Measurements from ENCODE around the gene ZNF48. TPM values are rescaled to one million over a fixed set of nuclear protein-coding genes. Genes with fewer than 3 reads are reported as not detected.

ZNF48 gene
- total RNA-seq, 1 experiment from 2014 or later: 12.4 TPM

DNA sequence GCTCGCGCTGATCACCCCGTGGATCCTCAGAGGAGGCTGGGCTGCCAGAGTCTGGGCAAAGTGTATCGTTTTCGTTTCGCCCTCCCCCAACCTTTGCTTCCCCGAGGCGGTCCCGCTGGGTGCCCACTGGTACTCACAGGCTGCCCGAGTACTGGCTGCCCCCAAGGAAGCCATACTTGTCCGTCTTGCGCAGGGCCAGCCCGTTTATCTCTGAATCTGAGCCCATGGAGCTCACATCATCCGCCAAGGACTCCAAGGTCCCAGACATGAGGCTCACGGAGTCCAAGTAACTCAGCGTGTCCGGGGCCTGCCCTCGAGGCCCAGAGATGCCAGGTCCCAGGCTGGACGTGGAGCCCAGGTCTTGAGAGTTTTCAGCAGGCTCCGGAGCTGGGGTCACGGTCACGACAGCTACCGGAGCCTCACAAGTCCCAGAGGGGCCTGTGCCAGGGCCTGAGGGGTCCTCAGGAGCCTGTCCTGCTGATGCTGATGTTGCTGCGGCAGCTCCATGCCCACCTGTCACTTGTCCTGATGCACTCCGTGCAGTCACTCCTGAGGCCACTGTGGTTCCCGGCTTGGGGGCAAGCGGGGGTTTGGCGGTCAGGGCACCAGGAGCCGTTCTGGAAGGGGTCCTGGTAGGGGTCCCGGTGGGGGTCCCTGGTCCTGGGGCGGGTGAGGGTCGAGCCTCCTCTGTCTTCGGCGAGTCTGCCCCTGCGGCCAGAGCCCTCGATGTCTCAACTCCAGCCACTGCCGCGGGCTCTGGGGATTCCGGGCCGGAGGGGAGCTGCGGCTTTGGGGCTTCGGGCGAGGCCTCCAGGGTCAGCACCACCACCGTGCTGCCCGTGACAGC is 25.9 kb upstream of the ZNF48 start:
- no TSS peak for BruUV-seq (replicated peaks)
- peak overlapping the region; percentile 72 for H3K27ac Mint-ChIP-seq (ENCODE audit: low read depth, unreplicated experiment)
- H3K4me1 Mint-ChIP-seq (ENCODE audit: insufficient read depth, unreplicated experiment): peaks cover 44% of the 10 kb centered on the region
- no peak for DNase-seq (ENCODE audit: unreplicated experiment)
- TF ChIP-seq CTCF (IDR thresholded peaks at IDR 0.05; ENCODE audit: unreplicated experiment): no peak
- ChIA-PET POLR2A (interaction anchor here (0.7 to 9.6 kb wide), 11 partner anchors 8 to 1545 kb away, joined by 3 to 132 read pairs (median 3); partner anchors contain the start of genes CD2BP2, FBRS, PRR14 and ZNF771), CTCF (interaction anchor here (0.6 to 1.3 kb wide), 5 partner anchors 14 to 276 kb away, joined by 3 to 7 read pairs (median 4); partner anchors contain the start of genes CD2BP2 and ZNF48)
- H3K27me3 Mint-ChIP-seq (ENCODE audit: insufficient read depth, unreplicated experiment): no peaks in the 10 kb centered on the region
- H3K4me3 Mint-ChIP-seq (ENCODE audit: unreplicated experiment): peak overlapping the region; percentile 78
- peaks cover 14% of the 10 kb centered on the region for H3K36me3 Mint-ChIP-seq (ENCODE audit: insufficient read depth, unreplicated experiment)
- intact Hi-C loops (cut with micrococcal nuclease): loop anchor here (2.0 kb wide), 1 partner anchor 39 kb away; no protein-coding TSS in a partner anchor
- H3K9me3 Mint-ChIP-seq (ENCODE audit: unreplicated experiment): no peaks in the 10 kb centered on the region

DNA sequence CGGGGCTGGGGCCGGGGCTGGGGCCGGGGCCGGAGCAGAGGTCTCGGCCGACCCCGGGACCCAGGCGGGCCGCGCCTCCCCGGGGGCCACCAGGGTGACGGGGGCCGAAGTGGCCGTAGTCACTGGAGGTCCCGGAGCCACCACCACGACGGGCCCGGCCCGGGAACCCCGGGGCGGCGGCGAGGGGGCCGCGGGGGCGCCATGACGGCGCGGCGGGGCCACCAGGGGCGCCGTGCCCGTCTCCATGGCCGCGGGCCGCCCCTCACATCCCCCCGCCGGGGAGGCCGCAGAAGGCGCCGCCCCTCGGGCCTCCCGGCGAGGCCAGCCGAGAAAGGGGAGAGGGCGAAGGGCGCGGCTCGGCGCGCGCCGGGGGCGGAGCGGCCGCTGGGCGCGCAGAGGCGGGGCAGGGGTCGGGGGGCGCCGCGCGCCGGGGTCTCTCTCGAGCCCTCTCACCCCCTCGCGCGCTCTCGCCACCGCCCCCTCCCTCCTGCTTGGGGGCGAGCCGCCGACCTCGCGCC is 25.2 kb upstream of the ZNF48 start:
- peaks cover 44% of the 10 kb centered on the region for H3K4me1 Mint-ChIP-seq (ENCODE audit: insufficient read depth, unreplicated experiment)
- no peaks in the 10 kb centered on the region for H3K27me3 Mint-ChIP-seq (ENCODE audit: insufficient read depth, unreplicated experiment)
- CTCF ChIA-PET: interaction anchor here (0.7 to 1.2 kb wide), 2 partner anchors 16 to 185 kb away, joined by 3 to 4 read pairs; no protein-coding TSS in a partner anchor
- no peak overlapping the region for H3K27ac Mint-ChIP-seq (ENCODE audit: low read depth, unreplicated experiment)
- POLR2A ChIA-PET: interaction anchor here (0.7 to 9.6 kb wide), 15 partner anchors 8 to 507 kb away, joined by 3 to 132 read pairs (median 5); partner anchors contain the start of genes ALDOA, CD2BP2, CDIPT and FBRS
- no peak for DNase-seq (ENCODE audit: unreplicated experiment)
- intact Hi-C loops (cut with micrococcal nuclease): loop anchor here (2.0 kb wide), 1 partner anchor 39 kb away; no protein-coding TSS in a partner anchor
- H3K9me3 Mint-ChIP-seq (ENCODE audit: unreplicated experiment): no peaks in the 10 kb centered on the region
- peak overlapping the region; percentile 78 for H3K4me3 Mint-ChIP-seq (ENCODE audit: unreplicated experiment)
- peaks cover 11% of the 10 kb centered on the region for H3K36me3 Mint-ChIP-seq (ENCODE audit: insufficient read depth, unreplicated experiment)
- BruUV-seq (replicated peaks): no TSS peak
- no peak for TF ChIP-seq CTCF (IDR thresholded peaks at IDR 0.05; ENCODE audit: unreplicated experiment)

DNA sequence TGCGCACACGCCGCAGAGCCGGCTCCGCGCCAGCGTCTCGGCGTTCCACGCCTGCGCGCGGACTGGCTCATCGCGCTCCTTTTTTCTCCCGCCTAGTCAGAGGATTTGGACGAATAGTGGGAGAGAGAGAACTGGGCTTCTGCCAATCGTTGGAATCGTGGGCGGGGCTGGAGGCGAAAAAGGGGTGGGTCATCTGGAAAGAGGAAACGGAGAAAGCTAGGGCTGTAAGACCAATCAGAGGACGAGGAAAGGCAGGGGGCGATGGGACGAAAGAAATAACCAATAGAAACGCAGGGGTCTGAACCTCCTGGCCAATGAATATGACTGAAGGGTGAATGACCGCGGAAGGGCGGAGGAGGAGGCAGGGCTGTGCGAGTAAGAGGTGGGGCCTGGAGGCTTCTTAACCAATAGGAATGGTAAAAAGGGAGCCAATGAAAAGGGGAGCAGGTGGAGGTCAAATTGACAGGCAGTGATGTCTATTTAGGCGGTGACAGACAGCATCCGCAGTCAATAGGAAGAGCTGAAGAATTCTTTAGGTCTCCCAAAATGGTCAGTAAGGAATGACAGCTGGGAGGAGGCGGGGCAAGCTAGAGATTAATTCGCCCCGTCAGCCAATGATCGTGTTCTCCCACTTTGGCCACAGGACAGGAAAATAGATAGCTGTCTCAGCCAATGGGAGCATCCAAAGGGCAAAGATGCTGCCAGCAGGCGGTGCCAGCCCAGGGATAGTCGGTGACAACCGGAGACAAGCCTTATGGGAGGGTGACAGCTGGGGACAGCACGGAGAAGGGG is 24.6 kb upstream of the ZNF48 start, which contains the start of gene TBC1D10B:
TSS of gene TBC1D10B (minus strand) at position 39 of the 792 bp plus-strand sequence. CDS start 311 bp downstream, outside the sequence.
- TF ChIP-seq CTCF (IDR thresholded peaks at IDR 0.05; ENCODE audit: unreplicated experiment): no peak
- H3K27ac Mint-ChIP-seq (ENCODE audit: low read depth, unreplicated experiment): peak within 1 kb of the TSS; percentile 89
- ChIA-PET CTCF (interaction anchor here (0.5 to 1.6 kb wide), 6 partner anchors 25 to 258 kb away, joined by 3 to 11 read pairs (median 4); partner anchors contain the start of gene ZNF48), POLR2A (interaction anchor here (0.6 to 9.6 kb wide), 24 partner anchors 10 to 1524 kb away, joined by 3 to 132 read pairs (median 4); partner anchors contain the start of genes ALDOA, CD2BP2, CDIPT and DCTPP1)
- peaks cover 44% of the 10 kb centered on the region for H3K4me1 Mint-ChIP-seq (ENCODE audit: insufficient read depth, unreplicated experiment)
- H3K4me3 Mint-ChIP-seq (ENCODE audit: unreplicated experiment): peak within 1 kb of the TSS; percentile 78
- H3K9me3 Mint-ChIP-seq (ENCODE audit: unreplicated experiment): no peaks in the 10 kb centered on the region
- peaks cover 5% of the 10 kb centered on the region for H3K36me3 Mint-ChIP-seq (ENCODE audit: insufficient read depth, unreplicated experiment)
- no peaks in the 10 kb centered on the region for H3K27me3 Mint-ChIP-seq (ENCODE audit: insufficient read depth, unreplicated experiment)
- intact Hi-C loops (cut with micrococcal nuclease): no loop called here
- DNase-seq (ENCODE audit: unreplicated experiment): peak; percentile 100
- BruUV-seq (replicated peaks): no TSS peak
